Stimulated activated CD8-positive, alpha-beta memory T cell treated with anti-CD3 and anti-CD28 coated beads, Interleukin-4, amount 100 ng/mL, for 1 hour (primary cell): ENCODE data around the gene HAUS3.

Experiments used
- DNase-seq, 2 donors: peaks; one replicate each; pipeline ENCODE4 v3.0.0-alpha.2; 2020; ENCODE audit warnings: low read depth in 2 of 2, low spot score in 1 of 2

Gene HAUS3

GRCh38 chr4:2265113-2266110 is 23.5 kb upstream of the HAUS3 start:
- DNase-seq, result no peak

DNA sequence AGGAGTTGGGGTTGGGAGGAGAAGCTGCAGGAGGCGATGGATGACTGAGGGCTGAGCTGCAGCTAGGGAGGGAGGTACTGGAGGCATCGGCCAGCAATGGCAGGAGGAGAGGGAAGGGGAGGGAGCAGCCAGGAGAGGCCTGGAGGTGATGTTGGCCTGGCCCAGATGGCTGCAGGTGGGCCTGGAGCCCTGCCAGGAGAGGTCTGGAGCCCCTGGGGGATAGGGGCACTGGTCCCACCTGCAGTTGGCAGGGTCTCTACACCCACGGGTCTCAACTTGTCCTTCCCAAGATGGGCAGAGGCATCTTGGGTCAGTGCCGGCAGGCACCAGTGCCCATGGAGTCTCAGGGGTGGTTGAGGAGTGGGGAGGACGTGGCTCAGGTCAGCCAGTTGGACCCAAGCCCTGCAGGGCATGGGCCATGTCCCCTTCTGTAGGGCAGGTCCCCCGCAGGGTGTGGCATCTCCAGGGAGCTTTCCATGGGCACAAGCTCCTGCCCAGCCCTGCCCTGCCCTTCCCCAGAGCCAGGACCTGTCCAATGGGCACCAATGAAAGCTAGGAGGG is 22.6 kb upstream of the HAUS3 start:
- no peak for DNase-seq

DNA sequence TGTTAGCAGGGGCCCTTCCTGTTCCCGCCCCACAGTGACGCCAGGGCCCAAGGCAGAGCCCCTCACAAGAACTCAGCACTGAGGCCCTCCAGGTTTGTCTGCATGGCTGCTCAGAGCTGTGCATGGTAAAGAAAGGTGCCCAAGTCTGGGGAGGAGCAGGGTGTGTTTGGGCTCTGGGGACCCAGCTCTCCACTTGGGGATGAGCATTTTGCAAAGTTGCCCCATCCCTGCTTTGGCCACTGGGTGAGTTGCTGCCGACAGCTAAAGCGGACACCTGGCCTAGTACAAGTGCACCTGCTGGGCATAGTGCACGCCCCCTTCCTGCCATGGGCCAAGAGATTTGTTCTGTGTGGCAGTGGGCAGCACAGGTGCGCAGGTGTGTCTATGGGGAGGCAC is 22.0 kb upstream of the HAUS3 start:
- DNase-seq, result no peak

- no peak for DNase-seq
Measured at GRCh38 chr4:2262944-2263250, 21.0 kb upstream of the HAUS3 start.

- peak; percentile 92 to 95 for DNase-seq
Measured at GRCh38 chr4:2262145-2262943, 20.4 kb upstream of the HAUS3 start.

- no peak for DNase-seq
Measured at GRCh38 chr4:2261853-2262144, 19.9 kb upstream of the HAUS3 start, which contains the start of gene MXD4. MXD4 (minus strand) TSS chr4:2262109; CDS start chr4:2261980, 129 bp downstream.

GRCh38 chr4:2261110-2261852 is 19.4 kb upstream of the HAUS3 start:
- peak in 1 of 2 donors; percentile 22 for DNase-seq

DNA sequence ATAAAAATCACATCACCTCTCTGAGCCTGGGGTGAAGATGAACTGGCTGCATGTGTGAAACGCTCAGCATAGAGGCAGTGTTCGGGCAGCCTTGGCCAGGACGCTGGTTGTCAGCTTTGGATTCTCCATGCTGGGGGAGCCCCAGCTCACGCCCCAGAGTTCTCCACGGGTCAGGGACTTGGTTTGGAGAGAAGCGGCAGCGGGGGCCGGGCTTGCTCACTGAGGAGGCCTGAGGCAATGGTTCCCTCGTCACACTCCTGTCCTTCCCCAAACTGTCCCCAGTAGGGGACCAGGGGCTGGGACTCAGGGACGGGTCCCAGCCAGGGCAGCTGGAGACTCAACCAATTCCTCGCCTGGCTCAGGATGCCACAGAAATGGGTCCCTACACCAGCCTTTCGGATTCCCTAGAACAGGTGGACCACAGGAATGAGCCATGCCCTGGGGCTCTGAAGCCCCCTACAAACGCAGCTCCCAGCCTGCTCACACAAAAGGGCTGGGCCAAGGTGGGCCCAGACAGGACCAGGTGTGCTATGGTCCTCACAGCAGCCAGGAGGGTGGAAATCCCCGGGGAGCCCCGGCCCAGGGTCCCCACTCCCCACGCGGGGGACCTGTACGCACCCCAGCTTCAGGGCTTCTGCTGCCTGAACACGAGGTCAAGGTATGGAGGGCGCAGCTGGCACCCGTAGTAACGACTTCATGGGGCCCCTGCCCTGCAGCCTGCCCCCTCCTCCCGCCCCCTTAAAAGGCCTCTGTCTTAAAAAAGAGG is 18.6 kb upstream of the HAUS3 start:
- no peak for DNase-seq

DNA sequence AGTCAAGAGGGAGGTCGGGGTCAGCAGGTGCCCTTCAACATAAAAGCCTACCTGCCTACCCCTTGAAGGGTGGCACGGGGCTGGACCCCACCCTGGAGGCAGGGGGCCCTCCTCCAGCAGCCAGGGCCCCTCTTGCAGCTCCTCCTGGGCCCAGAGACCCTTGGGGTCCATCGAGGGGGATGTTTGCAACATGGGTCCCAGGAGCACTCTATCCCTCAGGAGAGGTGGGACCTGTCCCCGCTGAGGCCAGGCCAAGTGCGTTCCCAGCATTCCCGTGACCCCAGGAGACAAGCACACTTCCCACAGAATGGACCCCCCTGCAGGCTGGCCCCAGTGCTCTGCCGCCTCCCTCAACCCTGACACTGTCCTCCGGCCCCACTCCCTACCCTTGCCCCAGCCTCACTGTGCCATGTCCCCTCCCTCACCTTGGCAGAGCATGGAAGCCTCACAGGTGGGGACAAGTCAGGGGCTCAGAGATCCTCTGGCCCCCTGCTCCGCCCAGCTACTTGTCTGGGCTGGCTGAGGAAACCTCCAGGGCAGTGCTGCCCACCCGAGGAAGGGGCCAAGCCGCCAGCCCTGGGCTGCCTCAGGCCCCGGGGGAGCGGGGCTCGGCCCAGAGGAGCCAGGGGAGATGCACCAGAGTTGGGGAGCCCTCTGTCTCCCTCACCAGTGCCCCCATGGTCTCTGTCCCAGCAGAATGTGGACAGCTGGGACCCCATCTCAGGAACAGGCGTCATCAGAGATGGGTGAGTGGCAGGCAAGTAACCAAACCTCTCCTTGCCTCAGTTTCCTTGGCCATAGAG is 17.8 kb upstream of the HAUS3 start:
- DNase-seq, result no peak

- no peak for DNase-seq
Measured at GRCh38 chr4:2259036-2259540, 17.2 kb upstream of the HAUS3 start.

DNA sequence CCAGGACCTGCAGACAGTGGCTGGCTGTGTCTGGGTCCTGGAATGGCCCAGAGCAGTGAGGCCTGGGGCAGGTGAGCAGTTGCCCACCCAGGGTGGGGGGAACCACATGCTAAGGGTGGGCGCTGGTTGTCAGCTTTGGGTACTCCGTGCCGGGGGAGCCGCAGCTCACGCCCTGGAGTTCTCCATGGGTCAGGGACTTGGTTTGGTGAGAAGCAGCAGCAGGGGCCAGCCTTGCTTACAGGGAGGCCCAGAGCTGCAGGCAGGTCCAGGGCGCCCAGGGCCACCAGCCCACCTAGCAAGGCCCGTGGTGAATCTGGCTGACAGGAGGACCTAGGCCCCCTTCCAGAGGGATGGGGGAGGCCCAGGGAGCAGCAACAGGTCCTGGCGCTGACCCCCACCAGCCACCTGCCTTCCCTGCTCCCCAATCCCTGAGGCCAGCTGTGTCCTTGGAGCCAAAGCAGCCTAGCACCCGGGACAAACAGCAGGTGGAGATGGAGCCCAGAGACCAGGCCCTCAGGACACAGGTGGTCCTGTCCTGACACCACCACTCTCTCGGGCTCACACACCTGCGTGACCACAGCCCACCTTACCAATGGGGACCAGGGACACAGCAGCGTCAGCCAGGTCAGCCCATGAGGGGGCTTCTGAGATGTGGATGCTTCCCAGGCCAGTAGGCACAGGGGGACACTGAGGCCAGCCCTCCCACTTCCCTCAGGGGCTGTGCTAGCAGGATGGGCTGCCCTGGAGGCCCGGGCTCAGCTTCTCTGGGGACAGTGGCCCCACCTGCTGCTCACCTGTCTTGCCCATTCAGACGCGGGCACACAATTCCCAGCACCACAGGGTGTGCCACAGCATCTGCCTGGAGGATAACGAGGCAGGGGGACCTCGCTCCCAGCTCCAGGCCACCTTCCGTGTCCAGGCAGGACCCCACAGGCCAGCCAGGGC is 16.4 kb upstream of the HAUS3 start:
- no peak for DNase-seq

GRCh38 chr4:2257361-2258081 is 15.6 kb upstream of the HAUS3 start:
- no peak for DNase-seq

- DNase-seq, result no peak
Measured at GRCh38 chr4:2256781-2257191, 14.9 kb upstream of the HAUS3 start.

DNA sequence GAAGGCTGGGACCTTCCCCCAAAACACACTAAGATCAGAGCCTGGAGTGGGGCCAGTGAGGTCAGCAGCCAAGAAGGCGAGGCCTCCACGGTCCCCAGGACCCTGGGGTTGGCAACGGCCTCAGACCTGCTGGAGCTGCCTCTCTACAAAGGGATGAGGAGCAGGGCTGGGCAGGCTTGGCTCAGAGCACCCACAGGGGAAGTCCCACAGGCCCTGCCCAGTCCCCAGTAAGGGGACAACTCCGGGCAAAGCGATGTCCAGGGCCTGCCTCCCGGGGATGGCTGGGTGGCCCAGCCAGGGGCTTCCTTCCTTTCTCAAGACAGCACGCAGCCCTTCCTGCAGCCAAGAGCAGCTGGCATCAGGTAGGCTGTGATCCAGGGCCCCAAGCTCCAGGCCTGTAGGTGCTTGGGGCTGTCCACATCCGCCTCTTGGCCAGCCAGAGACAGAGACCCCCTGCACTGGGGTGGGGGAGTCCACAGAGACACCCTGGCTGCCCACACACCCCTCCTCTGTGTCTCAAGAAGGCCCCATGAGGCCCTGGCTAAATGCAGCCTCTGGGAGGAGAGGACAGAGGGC is 14.3 kb upstream of the HAUS3 start:
- no peak for DNase-seq

GRCh38 chr4:2255501-2256155 is 13.7 kb upstream of the HAUS3 start:
- no peak for DNase-seq

DNA sequence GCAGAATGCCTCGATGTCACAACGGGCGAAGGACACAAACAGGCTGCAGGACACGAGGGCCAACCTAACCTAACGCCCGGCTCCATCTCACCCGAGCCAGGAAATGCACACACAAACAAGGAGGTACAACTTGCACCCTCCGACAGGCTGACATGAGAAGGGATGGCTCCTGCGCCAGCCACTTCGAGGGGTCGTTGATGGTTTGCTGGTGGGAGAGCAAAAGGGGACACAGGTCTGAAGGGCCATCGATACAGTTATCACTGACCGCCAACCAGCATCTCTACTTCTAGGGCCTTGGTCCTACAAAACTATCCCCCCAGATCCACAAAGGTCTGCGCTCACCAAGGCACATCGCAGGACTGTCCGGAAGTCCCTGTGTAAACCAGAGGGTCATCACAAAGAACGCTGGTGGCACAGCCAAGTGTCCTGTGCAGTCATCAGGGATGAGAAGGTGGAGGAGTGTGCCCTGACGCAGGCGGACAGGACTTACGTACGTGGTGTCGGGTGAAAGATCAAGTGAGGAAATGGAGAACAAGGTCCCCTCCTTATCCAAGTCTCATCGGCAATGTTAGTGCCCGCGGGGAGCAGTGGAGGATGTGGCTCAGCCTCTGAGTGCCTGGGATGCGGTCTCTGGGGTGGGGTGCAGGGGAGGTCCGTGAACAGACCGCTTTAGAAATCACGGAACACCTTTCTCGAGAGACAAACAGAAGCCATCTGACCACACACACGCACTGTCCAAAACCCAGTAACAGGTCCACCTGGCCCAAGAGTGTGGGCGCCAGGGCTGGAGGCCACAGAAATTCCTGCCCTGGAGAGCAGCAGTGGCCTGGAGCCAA is 13.0 kb upstream of the HAUS3 start:
- DNase-seq, result no peak
